Thyroid gland (tissue), 4 donors: ENCODE results near the gene YTHDF1. TPM values are rescaled to one million over a fixed set of nuclear protein-coding genes. Genes with fewer than 3 reads are reported as not detected.

ENCODE experiments used
- DNase-seq, 2 donors: peaks; one replicate each; pipeline ENCODE4 v3.0.0-alpha.2; 2019
- H3K27ac ChIP-seq, 3 donors: fragments of 200-600 bp; sonication (generic); 1 replicate in 2 of 3; 2 replicates in 1 of 3; pipeline ENCODE4 v1.5.1; 2016 to 2019; ENCODE audit warnings: mild to moderate bottlenecking in 1 of 3, moderate library complexity in 1 of 3
- H3K27me3 ChIP-seq: fragments of 200-600 bp; sonication (generic); one replicate; pipeline ENCODE4 v1.5.1; 2019
- H3K36me3 ChIP-seq, 2 donors: fragments of 200-600 bp; sonication (generic); one replicate each; pipeline ENCODE4 v1.5.1; 2016 to 2019
- H3K4me1 ChIP-seq, 2 donors: fragments of 200-600 bp; sonication (generic); one replicate each; pipeline ENCODE4 v1.5.1; 2017 to 2019
- H3K4me3 ChIP-seq, 3 donors: fragments of 200-600 bp; sonication (generic); replicated peaks in 1 of 3; 1 replicate in 2 of 3; 2 replicates in 1 of 3; pipeline ENCODE4 v1.5.1; 2016; ENCODE audit warnings: mild to moderate bottlenecking in 1 of 3
- H3K9me3 ChIP-seq: fragments of 200-600 bp; sonication (generic); one replicate; pipeline ENCODE4 v1.5.1; 2017
- CTCF ChIP-seq, 6 experiments: fragments of 200-600 bp in 3 of 6; fragments of 450-650 bp in 3 of 6; sonication (generic) in 3 of 6; IDR thresholded peaks; one replicate each; pipeline ENCODE4 v1.5.1; 2016 to 2019; ENCODE audit warnings: antibody characterized with exemption in 6 of 6, mild to moderate bottlenecking in 2 of 6, inconsistent platforms in 1 of 6, moderate library complexity in 1 of 6
- POLR2A ChIP-seq, 2 donors: fragments of 450-650 bp; IDR thresholded peaks; one replicate each; pipeline ENCODE4 v1.6.1; 2017; ENCODE audit warnings: antibody characterized with exemption in 2 of 2, mild to moderate bottlenecking in 2 of 2, moderate library complexity in 1 of 2
- WGBS, 2 donors: methylation state at CpG; one replicate each; pipeline ENCODE4 v1.1.5; 2017; 5-methylcytosine and 5-hydroxymethylcytosine counted together
- intact Hi-C: fragments of 100-400 bp; cut with DNase I; formaldehyde crosslinking; loops from one replicate; pipeline ENCODE4 v1.15.1; 2023
- total RNA-seq, 4 donors: library from RNA; depleted of rRNA; stranded (reverse); fragments of >200 nt; gene quantifications; one replicate each; pipeline ENCODE4 v1.2.3, GENCODE V29; 2016

YTHDF1 gene
- total RNA-seq, 4 donors from 2014 or later: 41.3 to 54.2 (median 43.4) TPM

- TF ChIP-seq CTCF (IDR thresholded peaks at IDR 0.05) (no peak), POLR2A (IDR thresholded peaks at IDR 0.05) (no peak)
- Histone ChIP-seq H3K4me3 (no peak overlapping the region), H3K27ac (no peak overlapping the region), H3K9me3 (no peaks in the 10 kb centered on the region), H3K27me3 (no peaks in the 10 kb centered on the region), H3K4me1 (no peaks in the 10 kb centered on the region), H3K36me3 (no peaks in the 10 kb centered on the region)
- 88 to 89% methylated on average over 22 to 23 of the region's 26 CpGs for WGBS, 2 donors
- intact Hi-C loops: no loop called here
- no peak for DNase-seq
Measured at GRCh38 chr20:63166193-63167020, 49.5 kb downstream of the YTHDF1 start.

GRCh38 chr20:63165356-63166192, 50.4 kb downstream of the YTHDF1 start:
- TF ChIP-seq CTCF (IDR thresholded peaks at IDR 0.05) (no peak), POLR2A (IDR thresholded peaks at IDR 0.05) (no peak)
- Histone ChIP-seq H3K36me3 (no peaks in the 10 kb centered on the region), H3K27me3 (no peaks in the 10 kb centered on the region), H3K9me3 (no peaks in the 10 kb centered on the region), H3K4me1 (no peaks in the 10 kb centered on the region), H3K4me3 (no peak overlapping the region), H3K27ac (no peak overlapping the region)
- 87 to 93% methylated on average over 6 to 20 of the region's 25 CpGs for WGBS, 2 donors
- DNase-seq: no peak
- intact Hi-C loops: no loop called here

GRCh38 chr20:63164484-63165355, 51.2 kb downstream of the YTHDF1 start:
- no peaks in the 10 kb centered on the region for H3K36me3 ChIP-seq
- DNase-seq: no peak
- WGBS, 2 donors: 73 to 78% methylated on average over 18 to 19 of the region's 24 CpGs
- intact Hi-C loops: no loop called here
- H3K4me3 ChIP-seq: no peak overlapping the region
- no peaks in the 10 kb centered on the region for H3K27me3 ChIP-seq
- H3K27ac ChIP-seq: no peak overlapping the region
- no peaks in the 10 kb centered on the region for H3K4me1 ChIP-seq
- TF ChIP-seq POLR2A (IDR thresholded peaks at IDR 0.05): no peak
- TF ChIP-seq CTCF (IDR thresholded peaks at IDR 0.05): no peak
- no peaks in the 10 kb centered on the region for H3K9me3 ChIP-seq

DNA sequence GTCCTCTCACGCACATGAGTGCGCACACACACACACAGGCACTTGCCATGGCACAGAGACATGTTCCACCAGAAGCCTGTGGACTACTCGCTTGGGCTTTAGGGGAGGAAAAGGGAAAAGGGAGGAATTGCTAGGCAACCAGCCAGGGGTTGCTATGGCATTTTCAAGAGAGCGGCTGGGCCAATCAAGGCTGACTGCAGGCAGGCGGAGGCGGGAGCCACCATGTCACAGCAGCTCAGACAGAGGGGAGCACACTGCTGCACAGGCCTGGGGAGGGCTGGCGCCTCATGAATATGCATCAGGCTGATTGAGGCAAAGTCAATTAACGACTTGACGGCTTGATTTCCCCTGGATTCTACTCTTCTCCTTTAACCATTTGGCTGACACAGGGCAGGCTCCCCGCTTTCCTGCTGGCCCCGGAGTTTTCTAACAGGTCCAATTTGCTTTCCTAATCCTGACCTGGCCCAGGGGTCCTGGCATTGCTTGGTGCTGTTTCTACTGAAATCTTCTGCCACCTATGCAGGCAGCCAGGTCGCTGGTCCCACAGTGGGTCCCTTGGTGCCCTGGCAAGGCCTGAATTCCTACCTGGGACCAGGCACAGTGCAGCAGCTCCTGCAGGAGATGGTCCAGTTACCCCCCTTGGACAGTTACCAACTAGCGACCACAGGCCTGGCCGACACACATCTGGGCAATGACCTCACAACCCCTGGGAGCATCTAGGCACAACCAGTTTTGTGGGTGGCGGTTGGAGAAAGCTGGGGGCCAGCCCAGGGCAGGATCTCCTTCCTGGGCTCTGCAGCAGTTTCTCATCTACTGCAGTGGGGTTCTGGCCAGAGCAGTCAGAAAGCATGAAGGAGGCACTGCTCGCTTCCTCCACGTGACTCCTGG, 52.1 kb downstream of the YTHDF1 start:
- H3K27ac ChIP-seq: no peak overlapping the region
- WGBS, 2 donors: 51 to 54% methylated on average over 11 to 15 of the region's 17 CpGs
- intact Hi-C loops: no loop called here
- H3K4me3 ChIP-seq: no peak overlapping the region
- no peak for TF ChIP-seq POLR2A (IDR thresholded peaks at IDR 0.05)
- H3K36me3 ChIP-seq: no peaks in the 10 kb centered on the region
- H3K27me3 ChIP-seq: no peaks in the 10 kb centered on the region
- DNase-seq: no peak
- no peaks in the 10 kb centered on the region for H3K4me1 ChIP-seq
- H3K9me3 ChIP-seq: no peaks in the 10 kb centered on the region
